PC-3 (cell line): ENCODE results near the gene SPOP. TPM values are rescaled to one million over a fixed set of nuclear protein-coding genes. Genes with fewer than 3 reads are reported as not detected.

Experiments
- ATAC-seq: fragments of 200-7000 bp; cut with Tn5 transposase; 2 replicates; pipeline ENCODE4 v1.9.1; 2020; ENCODE audit warnings: mild to moderate bottlenecking, moderate library complexity
- BruUV-seq: library from RNA; stranded (reverse); fragments of 400-500 nt; replicated peaks from 2 replicates; lab custom pipeline; 2021; lab: Mats Ljungman, UMichigan
- CTCF ChIA-PET: fragments of 300-600 bp; sonication (Branson Sonifier 250); formaldehyde crosslinking; loops from one replicate; lab custom pipeline; 2022; ENCODE audit warnings: antibody characterized with exemption; lab: Charles Lee
- POLR2A ChIA-PET: fragments of 300-600 bp; sonication (Branson Sonifier 250); formaldehyde crosslinking; loops from one replicate; lab custom pipeline; 2022; ENCODE audit warnings: antibody characterized with exemption; ENCODE audit not compliant: unreplicated experiment; lab: Charles Lee
- DNase-seq: peaks from one replicate; pipeline ENCODE4 v3.0.0-alpha.2; 2015
- H2AFZ ChIP-seq: fragments of 300-600 bp; sonication (generic); 2 replicates; pipeline ENCODE4 v1.6.0; 2016; ENCODE audit warnings: antibody characterized with exemption, low read length
- H3F3A ChIP-seq: fragments of 300-600 bp; sonication (generic); one replicate; pipeline ENCODE4 v1.6.0; 2017; ENCODE audit warnings: antibody characterized with exemption, low read length, control low read depth, mild to moderate bottlenecking; ENCODE audit not compliant: unreplicated experiment
- H3K27ac ChIP-seq: fragments of 300-600 bp; sonication (generic); 2 replicates; pipeline ENCODE4 v1.5.1; 2016; ENCODE audit warnings: mild to moderate bottlenecking, low read length
- H3K27me3 ChIP-seq: fragments of 300-600 bp; sonication (generic); 2 replicates; pipeline ENCODE4 v1.6.1; 2016; ENCODE audit warnings: low read length, mixed read lengths
- H3K36me3 ChIP-seq: fragments of 300-600 bp; sonication (generic); 2 replicates; pipeline ENCODE4 v1.6.1; 2016; ENCODE audit warnings: low read depth, mixed run types, low read length, mixed read lengths
- H3K4me1 ChIP-seq: fragments of 300-600 bp; sonication (generic); 2 replicates; pipeline ENCODE4 v1.5.1; 2016; ENCODE audit warnings: low read length; ENCODE audit not compliant: insufficient read depth
- H3K4me2 ChIP-seq: fragments of 300-600 bp; sonication (generic); 2 replicates; pipeline ENCODE4 v1.6.0; 2016; ENCODE audit warnings: low read length
- H3K4me3 ChIP-seq: fragments of 300-600 bp; sonication (generic); 2 replicates; pipeline ENCODE4 v1.5.1; 2016; ENCODE audit warnings: mild to moderate bottlenecking, low read length, mixed read lengths
- H3K79me2 ChIP-seq: fragments of 300-600 bp; sonication (generic); 2 replicates; pipeline ENCODE4 v1.6.1; 2017; ENCODE audit warnings: low read length, mixed read lengths
- H3K9ac ChIP-seq: fragments of 300-600 bp; sonication (generic); 2 replicates; pipeline ENCODE4 v1.6.0; 2016; ENCODE audit warnings: mild to moderate bottlenecking, low read length
- H3K9me2 ChIP-seq: fragments of 300-600 bp; sonication (generic); replicated peaks from 2 replicates; pipeline ENCODE4 v1.6.1; 2016; ENCODE audit warnings: mixed run types, low read length, mixed read lengths
- H3K9me3 ChIP-seq: fragments of 300-600 bp; sonication (generic); 2 replicates; pipeline ENCODE4 v1.6.1; 2016; ENCODE audit warnings: low read length, mixed read lengths
- H4K20me1 ChIP-seq: fragments of 300-600 bp; sonication (generic); 2 replicates; pipeline ENCODE4 v1.6.1; 2016; ENCODE audit warnings: low read length, mixed read lengths
- CTCF ChIP-seq: fragments of 300-600 bp; sonication (generic); conservative IDR thresholded peaks from 2 replicates; pipeline ENCODE4 v1.5.1; 2017; ENCODE audit warnings: antibody characterized with exemption, low read depth, mild to moderate bottlenecking, low read length
- EZH2 ChIP-seq: fragments of 300-600 bp; sonication (generic); IDR thresholded peaks from one replicate; pipeline ENCODE4 v1.6.1; 2017; ENCODE audit warnings: antibody characterized with exemption, mild to moderate bottlenecking, low read length; ENCODE audit not compliant: unreplicated experiment
- EZH2phosphoT487 ChIP-seq: fragments of 300-600 bp; sonication (generic); IDR thresholded peaks from 2 replicates; pipeline ENCODE4 v1.6.1; 2018; ENCODE audit warnings: mild to moderate bottlenecking, antibody characterized with exemption, low read length, borderline replicate concordance
- intact Hi-C: fragments of 100-400 bp; cut with micrococcal nuclease; formaldehyde crosslinking; loops from 2 replicates; pipeline ENCODE4 v1.9.0; 2023
- total RNA-seq: library from RNA; depleted of rRNA; stranded (reverse); fragments of >200 nt; gene quantifications from 2 replicates; pipeline ENCODE4 v1.2.3, GENCODE V29; 2014

SPOP gene
- total RNA-seq, 1 experiment from 2014 or later, result 54.7 TPM

GRCh38 chr17:49634485-49634860 lies 43.4 kb downstream of the SPOP start:
- Histone ChIP-seq H3K27ac (no peak overlapping the region), H3K79me2 (peaks cover 50% of the 10 kb centered on the region)
- POLR2A ChIA-PET, result no interaction called here

GRCh38 chr17:49633762-49634484 lies 44.0 kb downstream of the SPOP start:
- Histone ChIP-seq H3K27ac (no peak overlapping the region), H3K4me1 (peaks cover 13% of the 10 kb centered on the region), H3K27me3 (no peaks in the 10 kb centered on the region), H3F3A (no peaks in the 10 kb centered on the region), H3K9me2 (no peaks in the 10 kb centered on the region), H3K4me3 (no peak overlapping the region), H3K9me3 (no peaks in the 10 kb centered on the region), H3K36me3 (peaks cover 5% of the 10 kb centered on the region; the same call in 1 of the 2 replicates), H3K4me2 (no peak overlapping the region), H4K20me1 (no peaks in the 10 kb centered on the region), H2AFZ (no peak overlapping the region), H3K79me2 (peaks cover 45% of the 10 kb centered on the region), H3K9ac (no peak overlapping the region)
- ChIA-PET CTCF (no interaction called here), POLR2A (interaction anchor here (0.6 kb wide), 1 partner anchor 113 kb away, joined by 3 read pairs; no protein-coding TSS in a partner anchor)
- DNase-seq, result no peak
- no TSS peak for BruUV-seq
- TF ChIP-seq CTCF (no peak), EZH2 (no peak), EZH2phosphoT487 (no peak)
- ATAC-seq, result no peak
- intact Hi-C loops, result no loop called here

More at GRCh38 chr17:49634485-49634860, 43.4 kb downstream of the SPOP start:
- DNase-seq (no peak), ATAC-seq (no peak)
- H3K4me3 ChIP-seq, result no peak overlapping the region
- H3K27me3 ChIP-seq, result no peaks in the 10 kb centered on the region
- TF ChIP-seq CTCF (no peak), EZH2 (no peak), EZH2phosphoT487 (no peak)
- no peaks in the 10 kb centered on the region for H4K20me1 ChIP-seq
- intact Hi-C loops, result no loop called here
- no peak overlapping the region for H3K4me2 ChIP-seq
- H3K9ac ChIP-seq, result no peak overlapping the region
- H2AFZ ChIP-seq, result no peak overlapping the region
- peaks cover 13% of the 10 kb centered on the region for H3K4me1 ChIP-seq
- H3K9me3 ChIP-seq, result no peaks in the 10 kb centered on the region
- peaks cover 8% of the 10 kb centered on the region; the same call in 1 of the 2 replicates for H3K36me3 ChIP-seq
- no peaks in the 10 kb centered on the region for H3F3A ChIP-seq
- CTCF ChIA-PET, result no interaction called here
- no peaks in the 10 kb centered on the region for H3K9me2 ChIP-seq
- BruUV-seq, result no TSS peak

- no TSS peak for BruUV-seq
- CTCF ChIA-PET, result no interaction called here
Observed at GRCh38 chr17:49633250-49633649, 44.6 kb downstream of the SPOP start.

More at GRCh38 chr17:49633250-49633649, 44.6 kb downstream of the SPOP start:
- H3F3A ChIP-seq, result no peaks in the 10 kb centered on the region
- no peak overlapping the region for H3K4me3 ChIP-seq
- peaks cover 5% of the 10 kb centered on the region; the same call in 1 of the 2 replicates for H3K36me3 ChIP-seq
- TF ChIP-seq EZH2 (no peak), EZH2phosphoT487 (no peak), CTCF (no peak)
- H3K79me2 ChIP-seq, result peaks cover 41% of the 10 kb centered on the region
- H3K9me3 ChIP-seq, result no peaks in the 10 kb centered on the region
- no peak overlapping the region for H3K9ac ChIP-seq
- H3K27ac ChIP-seq, result no peak overlapping the region
- H4K20me1 ChIP-seq, result no peaks in the 10 kb centered on the region
- POLR2A ChIA-PET, result no interaction called here
- no peak overlapping the region for H2AFZ ChIP-seq
- DNase-seq (no peak), ATAC-seq (no peak)
- H3K9me2 ChIP-seq, result no peaks in the 10 kb centered on the region
- peaks cover 13% of the 10 kb centered on the region for H3K4me1 ChIP-seq
- H3K4me2 ChIP-seq, result no peak overlapping the region
- no peaks in the 10 kb centered on the region for H3K27me3 ChIP-seq
- intact Hi-C loops, result no loop called here
